ENCODE data around the gene DKKL1. TPM values are rescaled to one million over a fixed set of nuclear protein-coding genes. Genes with fewer than 3 reads are reported as not detected.
"Not testable (repeated sequence)": the region's sequence is repeated elsewhere in the genome, so short reads cannot be mapped to it uniquely, and the experiment has no call there.

DKKL1 gene
- total RNA-seq, 4 donors from 2014 or later = not detected

DNA sequence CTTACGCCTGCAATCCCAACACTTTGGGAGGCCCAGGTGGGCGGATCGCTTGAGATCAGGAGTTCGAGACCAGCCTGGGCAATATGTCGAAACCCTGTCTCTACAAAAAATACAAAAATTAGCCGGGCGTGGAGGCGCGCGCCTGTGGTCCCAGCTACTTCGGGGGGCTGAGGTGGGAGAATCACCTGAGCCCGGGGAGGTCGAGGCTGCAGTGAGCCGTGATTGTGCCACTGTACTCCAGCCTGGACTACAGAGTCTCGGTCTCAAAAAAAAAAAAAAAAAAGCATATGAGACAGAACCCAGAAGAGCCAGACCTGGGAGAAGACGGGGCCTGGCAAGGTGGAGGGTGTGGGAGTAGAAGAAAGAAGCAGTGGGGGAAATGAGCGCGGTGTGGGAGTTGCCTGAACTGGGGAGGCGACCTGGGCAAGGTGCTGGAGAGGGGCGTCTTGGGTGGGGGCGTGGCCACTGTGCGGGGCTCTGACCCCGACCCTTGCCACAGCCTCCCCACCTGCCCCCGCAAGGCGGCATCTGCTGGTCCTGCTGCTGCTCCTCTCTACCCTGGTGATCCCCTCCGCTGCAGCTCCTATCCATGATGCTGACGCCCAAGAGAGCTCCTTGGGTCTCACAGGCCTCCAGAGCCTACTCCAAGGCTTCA is 533 bp downstream of the DKKL1 start:
- H3K36me3 ChIP-seq = peaks cover 0 to 9% (median 0%) of the 10 kb centered on the region in 3 donors
- H3K4me3 ChIP-seq = peak overlapping the region in 3 of 4 donors; percentile 15 to 85 (median 53)
- peaks cover 0 to 4% of the 10 kb centered on the region in 2 donors for H3K27me3 ChIP-seq
- H3K27ac ChIP-seq = peak overlapping the region in 3 of 4 donors; percentile 9 to 97 (median 59)
- H3K9me3 ChIP-seq = peaks cover 0 to 5% (median 2%) of the 10 kb centered on the region in 4 donors
- TF ChIP-seq CTCF (IDR thresholded peaks at IDR 0.05) (no peak), POLR2A (IDR thresholded peaks at IDR 0.05) (no peak), EP300 (IDR thresholded peaks at IDR 0.05) (no peak)
- 72 to 74% methylated on average over 27 of the region's 27 CpGs for WGBS, 2 donors
- peaks cover 0 to 34% (median 8%) of the 10 kb centered on the region in 4 donors for H3K4me1 ChIP-seq
- no peak for DNase-seq (ENCODE audit: low spot score in 2 of 2)

GRCh38 chr19:49366110-49366509 is 2.4 kb downstream of the DKKL1 start:
- DNase-seq (ENCODE audit: low spot score in 2 of 2) = no peak
- H3K36me3 ChIP-seq = no peaks in the 10 kb centered on the region
- peaks cover 0 to 4% of the 10 kb centered on the region in 2 donors for H3K27me3 ChIP-seq
- TF ChIP-seq CTCF (IDR thresholded peaks at IDR 0.05) = no peak
- TF ChIP-seq POLR2A (IDR thresholded peaks at IDR 0.05) = no peak
- no peak for TF ChIP-seq EP300 (IDR thresholded peaks at IDR 0.05)
- peaks cover 0 to 18% (median 4%) of the 10 kb centered on the region in 4 donors for H3K9me3 ChIP-seq
- no peak overlapping the region for H3K27ac ChIP-seq
- H3K4me3 ChIP-seq = no peak overlapping the region
- H3K4me1 ChIP-seq = peaks cover 0 to 29% (median 8%) of the 10 kb centered on the region in 4 donors

- Histone ChIP-seq H3K27ac (no peak overlapping the region), H3K4me1 (peaks cover 0 to 6% (median 0%) of the 10 kb centered on the region in 4 donors), H3K27me3 (no peaks in the 10 kb centered on the region), H3K4me3 (no peak overlapping the region), H3K36me3 (no peaks in the 10 kb centered on the region), H3K9me3 (peaks cover 0 to 18% (median 4%) of the 10 kb centered on the region in 4 donors)
- TF ChIP-seq POLR2A (IDR thresholded peaks at IDR 0.05) = no peak
- TF ChIP-seq EP300 (IDR thresholded peaks at IDR 0.05) = no peak
- no peak for TF ChIP-seq CTCF (IDR thresholded peaks at IDR 0.05)
- 89 to 93% methylated on average over 5 of the region's 5 CpGs for whole genome bisulfite sequencing, 2 donors
- DNase-seq (ENCODE audit: low spot score in 2 of 2) = no peak
Measured at GRCh38 chr19:49368711-49369358, 5.2 kb downstream of the DKKL1 start.

DNA sequence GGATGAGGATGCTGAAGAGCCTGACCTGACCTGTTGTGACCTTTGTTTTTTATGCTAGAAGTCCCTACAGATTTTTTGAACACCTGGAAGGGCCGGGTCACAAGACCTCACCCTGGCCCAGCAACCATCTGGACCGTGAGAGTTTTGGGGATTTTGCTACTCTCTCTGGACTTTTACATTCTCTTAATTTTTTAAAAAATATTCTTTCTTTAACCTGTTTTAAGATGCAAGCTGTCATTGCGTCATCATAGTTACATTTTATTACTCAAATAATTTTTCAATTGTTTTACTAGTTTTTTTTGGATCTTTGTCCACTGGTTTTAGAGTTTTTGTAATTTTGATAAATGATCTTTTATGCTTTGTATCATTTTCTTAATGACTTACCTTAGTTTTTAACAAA is 7.5 kb downstream of the DKKL1 start:
- Histone ChIP-seq H3K36me3 (no peaks in the 10 kb centered on the region), H3K27ac (no peak overlapping the region), H3K9me3 (peaks cover 0 to 18% (median 4%) of the 10 kb centered on the region in 4 donors), H3K27me3 (no peaks in the 10 kb centered on the region), H3K4me1 (no peaks in the 10 kb centered on the region), H3K4me3 (no peak overlapping the region)
- 44 to 82% methylated on average over 3 of the region's 3 CpGs for WGBS, 2 donors
- TF ChIP-seq CTCF (IDR thresholded peaks at IDR 0.05) = no peak
- no peak for TF ChIP-seq POLR2A (IDR thresholded peaks at IDR 0.05)
- no peak for TF ChIP-seq EP300 (IDR thresholded peaks at IDR 0.05)
- no peak for DNase-seq (ENCODE audit: low spot score in 2 of 2)

DNA sequence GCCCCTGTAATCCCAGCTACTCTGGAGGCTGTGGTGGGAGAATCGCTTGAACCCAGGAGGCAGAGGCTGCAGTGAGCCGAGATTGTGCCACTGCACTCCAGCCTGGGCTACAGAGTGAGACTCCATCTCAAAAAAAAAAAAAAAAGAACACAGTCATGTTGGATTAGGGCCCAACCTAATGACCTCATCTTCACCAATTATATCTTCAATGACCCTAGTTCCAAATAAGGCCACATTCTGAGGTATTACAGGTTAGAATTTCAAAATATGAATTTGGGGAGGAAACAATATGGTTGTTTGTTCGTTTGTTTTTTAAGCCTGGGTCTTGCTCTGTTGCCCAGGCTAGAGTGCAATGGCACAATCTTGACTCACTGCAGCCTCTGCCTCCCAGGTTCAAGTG is 9.5 kb downstream of the DKKL1 start:
- not testable (repeated sequence) for H3K4me3 ChIP-seq; H3K4me1 ChIP-seq; DNase-seq (ENCODE audit: low spot score in 2 of 2); H3K27ac ChIP-seq; H3K27me3 ChIP-seq; H3K36me3 ChIP-seq
- H3K9me3 ChIP-seq = peaks cover 0 to 18% (median 4%) of the 10 kb centered on the region in 4 donors
- 70 to 86% methylated on average over 3 of the region's 3 CpGs for WGBS, 2 donors
